Epithelial cell of proximal tubule (primary cell): Measurements from ENCODE around the gene VWA5A. TPM values are rescaled to one million over a fixed set of nuclear protein-coding genes. Genes with fewer than 3 reads are reported as not detected.
A peak's percentile ranks its signal among the peaks of the same experiment; 100 is the strongest.
"Not testable (repeated sequence)": the region's sequence is repeated elsewhere in the genome, so short reads cannot be mapped to it uniquely, and the experiment has no call there.

Source experiments
- DNase-seq: peaks from one replicate; pipeline ENCODE4 v3.0.0-alpha.2; 2011; ENCODE audit warnings: low read depth
- H3K4me3 ChIP-seq: 2 replicates; pipeline ENCODE4 v1.5.1; 2011; ENCODE audit warnings: low read depth, mild to moderate bottlenecking, low read length
- total RNA-seq: library from RNA; depleted of rRNA; stranded (reverse); fragments of >200 nt; gene quantifications from 2 replicates; pipeline ENCODE4 v1.2.3, GENCODE V29; 2015
- TF ChIP-seq, protein P1 (sequence below): conservative IDR thresholded peaks from 2 replicates; pipeline ENCODE4 v1.5.1; 2012; ENCODE audit warnings: low read depth, mild to moderate bottlenecking, low read length

The VWA5A gene
- total RNA-seq, 1 donor from 2014 or later, result 13.1 TPM

DNA sequence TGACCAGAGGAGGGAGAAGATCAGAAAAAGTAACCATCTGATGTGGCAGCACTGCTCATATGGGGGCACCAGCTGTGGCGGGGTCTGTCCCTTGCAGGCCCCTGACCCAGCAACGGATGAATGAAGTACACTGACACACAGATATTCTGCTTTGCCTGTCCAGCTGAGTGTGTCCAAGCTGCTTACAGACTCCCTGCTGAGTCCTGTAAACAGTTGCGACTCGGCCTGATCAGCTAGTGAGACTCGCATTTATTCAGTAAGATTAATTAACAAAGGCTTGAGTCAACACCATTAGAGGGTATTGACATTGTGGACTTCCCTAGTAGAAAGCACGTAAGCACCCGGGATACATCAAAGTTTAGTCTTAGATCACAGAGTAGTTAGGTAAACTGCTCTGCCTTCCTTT lies 52.6 kb downstream of the VWA5A start:
- no peak for DNase-seq
- TF ChIP-seq, protein P1, sequence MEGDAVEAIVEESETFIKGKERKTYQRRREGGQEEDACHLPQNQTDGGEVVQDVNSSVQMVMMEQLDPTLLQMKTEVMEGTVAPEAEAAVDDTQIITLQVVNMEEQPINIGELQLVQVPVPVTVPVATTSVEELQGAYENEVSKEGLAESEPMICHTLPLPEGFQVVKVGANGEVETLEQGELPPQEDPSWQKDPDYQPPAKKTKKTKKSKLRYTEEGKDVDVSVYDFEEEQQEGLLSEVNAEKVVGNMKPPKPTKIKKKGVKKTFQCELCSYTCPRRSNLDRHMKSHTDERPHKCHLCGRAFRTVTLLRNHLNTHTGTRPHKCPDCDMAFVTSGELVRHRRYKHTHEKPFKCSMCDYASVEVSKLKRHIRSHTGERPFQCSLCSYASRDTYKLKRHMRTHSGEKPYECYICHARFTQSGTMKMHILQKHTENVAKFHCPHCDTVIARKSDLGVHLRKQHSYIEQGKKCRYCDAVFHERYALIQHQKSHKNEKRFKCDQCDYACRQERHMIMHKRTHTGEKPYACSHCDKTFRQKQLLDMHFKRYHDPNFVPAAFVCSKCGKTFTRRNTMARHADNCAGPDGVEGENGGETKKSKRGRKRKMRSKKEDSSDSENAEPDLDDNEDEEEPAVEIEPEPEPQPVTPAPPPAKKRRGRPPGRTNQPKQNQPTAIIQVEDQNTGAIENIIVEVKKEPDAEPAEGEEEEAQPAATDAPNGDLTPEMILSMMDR, result no peak
- H3K4me3 ChIP-seq, result no peak overlapping the region

DNA sequence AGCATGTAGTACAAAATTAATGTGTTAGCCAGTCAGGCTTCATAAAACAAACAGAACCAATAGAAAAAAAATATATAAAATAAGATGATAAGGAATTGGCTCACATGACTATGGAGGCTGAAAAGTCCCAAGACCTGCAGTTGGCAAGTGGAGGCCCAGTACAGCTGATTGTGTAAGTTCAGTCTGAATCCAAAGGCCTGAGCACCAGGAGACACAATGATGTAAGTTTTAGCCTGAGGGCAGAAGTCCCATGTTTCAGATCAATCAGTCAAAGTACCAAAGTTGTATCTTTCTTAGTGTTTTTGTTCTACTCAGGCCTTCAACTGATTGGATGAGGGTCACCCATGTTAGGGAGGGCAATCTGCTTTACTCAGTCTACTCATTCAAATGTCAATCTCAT lies 53.5 kb downstream of the VWA5A start:
- no peak for DNase-seq
- TF ChIP-seq, protein P1, result no peak
- H3K4me3 ChIP-seq, result no peak overlapping the region

DNA sequence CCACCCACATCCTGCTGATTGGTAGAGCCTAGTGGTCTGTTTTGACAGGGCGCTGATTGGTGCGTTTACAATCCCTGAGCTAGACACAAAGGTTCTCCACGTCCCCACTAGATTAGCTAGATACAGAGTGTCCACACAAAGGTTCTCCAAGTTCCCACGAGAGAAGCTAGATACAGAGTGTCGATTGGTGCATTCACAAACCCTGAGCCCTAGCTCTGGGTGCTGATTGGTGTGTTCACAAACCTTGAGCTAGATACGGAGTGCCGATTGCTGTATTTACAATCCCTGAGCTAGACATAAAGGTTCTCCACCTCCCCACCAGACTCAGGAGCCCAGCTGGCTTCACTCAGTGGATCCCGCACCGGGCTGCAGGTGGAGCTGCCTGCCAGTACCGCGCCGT lies 55.1 kb downstream of the VWA5A start:
- not testable (repeated sequence) for DNase-seq, H3K4me3 ChIP-seq

DNA sequence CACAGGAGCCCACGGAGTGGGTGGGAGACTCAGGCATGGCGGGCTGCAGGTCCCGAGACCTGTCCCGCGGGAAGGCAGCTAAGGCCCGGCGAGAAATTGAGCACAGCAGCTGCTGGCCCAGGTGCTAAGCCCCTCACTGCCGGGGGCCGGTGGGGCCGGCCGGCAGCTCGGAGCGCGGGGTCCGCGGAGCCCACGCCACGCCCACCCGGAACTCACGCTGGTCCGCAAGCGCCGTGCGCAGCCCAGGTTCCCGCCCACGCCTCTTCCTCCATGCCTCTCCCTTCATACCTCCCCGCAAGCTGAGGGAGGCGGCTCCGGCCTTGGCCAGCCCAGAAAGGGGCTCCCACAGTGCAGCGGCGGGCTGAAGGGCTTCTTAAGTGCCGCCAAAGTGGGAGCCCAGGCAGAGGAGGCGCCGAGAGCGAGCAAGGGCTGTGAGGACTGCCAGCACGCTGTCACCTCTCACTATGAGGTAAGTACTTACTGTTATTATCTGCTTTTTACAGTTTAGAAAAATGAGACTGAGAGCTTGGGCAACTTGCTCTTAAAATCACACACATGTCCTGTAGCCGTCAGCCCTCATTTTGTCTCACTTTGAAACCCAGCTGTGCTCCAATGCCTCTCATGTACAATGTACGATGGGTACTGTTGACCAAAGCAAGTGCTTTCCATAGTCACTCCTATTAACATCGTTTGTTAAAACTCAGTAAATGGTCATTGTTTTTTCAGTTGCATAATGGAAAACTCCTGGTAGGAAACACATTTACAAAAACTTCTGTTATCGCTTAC lies 55.7 kb downstream of the VWA5A start:
- TF ChIP-seq, protein P1, result no peak

DNA sequence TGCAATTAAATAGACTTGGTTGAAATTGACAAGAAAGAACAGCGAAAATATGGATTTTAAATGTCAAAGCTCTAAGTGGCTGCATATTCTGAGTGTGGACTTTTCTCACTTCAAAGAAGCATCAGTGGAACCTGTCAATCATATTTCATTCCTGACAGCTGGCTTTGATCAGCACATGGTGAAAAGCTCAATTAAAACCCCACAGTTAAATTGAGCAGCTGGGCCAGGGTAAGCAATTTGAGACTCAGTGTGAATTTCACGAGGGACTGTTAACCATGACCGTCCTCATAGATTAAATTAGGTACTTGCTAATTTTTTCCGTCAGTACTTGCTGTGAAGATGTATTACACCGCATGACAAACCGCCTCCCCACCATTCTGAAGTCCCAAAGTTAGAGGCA lies 56.9 kb downstream of the VWA5A start:
- H3K4me3 ChIP-seq, result no peak overlapping the region
- TF ChIP-seq, protein P1, result no peak
- DNase-seq, result no peak

More for the DNA sequence above, 55.7 kb downstream of the VWA5A start:
- no peak overlapping the region for H3K4me3 ChIP-seq
- DNase-seq, result no peak

DNA sequence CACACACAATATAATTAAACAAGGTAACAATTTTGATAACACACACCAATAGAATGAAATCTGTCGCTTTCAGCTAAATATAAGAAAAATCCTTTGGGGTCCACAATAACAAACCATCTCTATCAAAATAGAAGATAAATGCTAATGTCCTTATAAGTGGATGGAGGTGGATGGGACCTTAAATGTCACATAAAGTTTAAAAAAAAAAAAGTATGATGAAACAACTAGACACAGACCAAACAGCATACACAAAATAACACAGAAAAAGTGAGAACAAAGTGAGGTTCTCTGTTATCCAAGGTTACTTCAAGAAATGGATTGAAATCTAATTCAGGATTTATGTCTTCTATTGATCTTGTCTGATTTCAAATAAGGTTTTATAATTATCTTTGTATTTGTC lies 57.3 kb downstream of the VWA5A start:
- no peak overlapping the region for H3K4me3 ChIP-seq
- DNase-seq, result no peak
- TF ChIP-seq, protein P1, result no peak

DNA sequence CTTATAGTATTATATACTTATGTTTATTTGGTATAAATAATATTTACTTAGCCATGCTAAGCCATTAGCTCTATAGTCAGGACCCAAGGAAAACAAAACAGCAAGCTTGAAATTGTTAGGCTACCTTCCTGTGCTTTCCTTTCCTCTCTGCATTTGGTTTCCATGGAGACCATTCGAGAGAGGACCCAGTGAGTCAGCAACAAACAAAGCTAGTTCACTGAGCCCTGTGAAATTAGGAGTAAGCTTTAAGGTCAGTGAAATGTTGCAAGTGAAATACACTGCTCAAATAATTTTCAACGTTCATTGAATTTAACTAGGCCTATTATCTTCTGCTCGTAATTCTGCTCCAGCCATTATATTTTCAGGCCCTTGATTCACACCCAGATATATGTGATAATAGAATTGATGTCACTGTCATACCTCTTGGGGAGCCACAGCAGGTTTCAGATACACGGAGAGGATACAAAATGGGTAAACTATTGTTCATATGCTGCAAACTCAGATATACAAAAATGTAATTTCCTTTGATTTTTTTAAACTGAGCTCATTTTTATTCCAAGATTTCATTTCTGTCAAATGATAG lies 58.8 kb downstream of the VWA5A start:
- DNase-seq, result peak; percentile 46
- TF ChIP-seq, protein P1, result no peak
- H3K4me3 ChIP-seq, result no peak overlapping the region
